IPS-11a (cell line): ENCODE measurements around the gene TSPAN11.

Source experiments
- H3K4me3 ChIP-seq: one replicate; pipeline ENCODE4 v1.5.1; 2013; ENCODE audit warnings: low read depth, low read length, control low read depth

Gene TSPAN11

GRCh38 chr12:30953951-30954751 lies 27.6 kb downstream of the TSPAN11 start:
- no peak overlapping the region for H3K4me3 ChIP-seq

GRCh38 chr12:30955214-30955613 lies 28.7 kb downstream of the TSPAN11 start:
- no peak overlapping the region for H3K4me3 ChIP-seq

GRCh38 chr12:30959110-30959710 lies 32.7 kb downstream of the TSPAN11 start:
- no peak overlapping the region for H3K4me3 ChIP-seq

DNA sequence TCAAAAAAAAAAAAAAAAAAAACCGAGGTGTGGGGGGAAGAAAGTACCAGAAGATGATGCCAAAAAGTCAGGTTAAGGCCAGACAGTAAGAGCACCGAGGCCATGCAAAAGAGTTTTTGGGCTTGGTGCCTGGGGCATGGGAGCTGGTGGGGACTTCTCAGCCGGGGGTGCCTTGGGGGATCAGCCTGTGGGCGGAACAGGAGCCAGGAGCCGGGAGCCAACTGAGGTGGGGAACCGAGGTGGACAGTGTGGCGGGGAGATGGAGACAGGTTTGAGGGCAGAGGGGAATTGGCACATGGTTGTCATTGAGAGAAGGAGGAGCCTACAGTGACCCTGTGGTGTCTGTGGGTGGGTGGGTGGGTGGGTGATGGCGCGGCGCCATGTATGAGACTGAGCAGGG lies 33.2 kb downstream of the TSPAN11 start:
- H3K4me3 ChIP-seq, result no peak overlapping the region

DNA sequence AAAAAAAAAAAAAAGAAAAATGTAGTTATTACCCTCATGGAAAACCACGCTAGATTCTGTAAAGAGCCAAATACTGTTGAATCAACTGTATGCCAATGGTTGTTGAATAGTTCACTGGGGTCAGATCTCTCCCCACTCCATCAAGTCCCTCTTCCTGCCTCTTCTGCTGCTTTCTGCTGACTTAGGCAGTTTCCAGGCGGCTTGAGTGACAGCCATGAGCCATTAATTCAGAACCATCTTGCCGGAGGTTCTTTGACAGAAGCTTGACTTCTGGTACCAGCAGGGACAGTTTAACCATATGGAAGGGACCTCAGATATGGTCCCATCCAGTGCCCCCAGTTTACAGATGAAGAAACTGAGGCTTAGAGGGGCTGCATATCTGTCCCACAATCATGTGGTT lies 34.5 kb downstream of the TSPAN11 start:
- H3K4me3 ChIP-seq, result no peak overlapping the region

GRCh38 chr12:30962047-30962446 lies 35.5 kb downstream of the TSPAN11 start:
- no peak overlapping the region for H3K4me3 ChIP-seq

GRCh38 chr12:30963709-30964564 lies 37.4 kb downstream of the TSPAN11 start:
- H3K4me3 ChIP-seq, result no peak overlapping the region

DNA sequence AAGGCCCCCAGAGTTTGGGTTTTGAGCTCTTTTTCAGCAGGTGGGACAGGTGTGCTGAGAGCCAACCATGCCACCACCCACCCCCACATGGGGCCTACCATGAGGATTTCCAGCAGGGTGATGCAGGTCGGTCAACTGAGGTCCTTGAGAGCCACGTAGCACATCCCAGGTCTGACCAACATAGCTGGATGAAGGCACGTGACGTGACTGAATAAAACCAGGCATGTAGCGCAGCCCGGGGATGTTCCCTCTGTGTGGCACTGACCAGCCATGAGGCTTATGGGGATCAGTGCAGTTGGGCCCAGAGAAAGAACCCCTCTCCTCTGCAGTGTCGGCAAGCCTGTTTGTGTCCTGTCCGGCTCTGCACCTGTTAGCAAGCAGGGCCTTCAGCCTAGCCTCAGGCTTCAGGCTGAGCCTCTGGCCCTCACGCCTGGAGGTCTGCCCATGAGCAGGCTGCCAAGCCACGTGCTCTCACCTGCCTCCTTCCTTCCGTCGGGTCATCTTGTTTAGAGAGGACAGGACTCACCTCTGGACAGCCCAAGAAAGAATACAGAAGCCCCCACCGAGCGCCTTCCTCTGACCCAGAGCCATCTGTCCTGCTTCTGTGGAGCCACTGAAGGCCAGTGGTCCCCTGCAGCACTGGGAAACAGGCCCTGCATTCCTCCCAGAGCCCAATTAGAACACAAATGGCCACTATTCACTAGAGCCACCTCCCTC lies 38.5 kb downstream of the TSPAN11 start:
- no peak overlapping the region for H3K4me3 ChIP-seq

DNA sequence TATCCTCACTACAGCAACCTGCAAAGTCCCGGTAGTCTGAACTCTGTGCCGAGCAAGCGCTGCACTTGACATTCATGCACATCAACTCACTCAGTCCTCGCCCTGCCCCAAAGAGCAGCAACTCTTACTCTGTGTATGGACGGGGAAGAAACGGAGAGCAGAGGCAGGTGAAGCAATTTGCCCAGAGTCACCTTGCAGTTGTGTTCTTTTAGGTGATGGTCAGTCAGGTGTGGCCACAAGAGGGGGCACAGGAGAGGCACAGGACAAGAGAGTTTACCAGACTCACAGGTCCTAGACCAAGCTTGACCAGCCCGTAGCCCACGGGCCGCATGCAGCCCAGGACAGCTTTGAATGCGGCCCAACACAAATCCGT lies 39.1 kb downstream of the TSPAN11 start:
- H3K4me3 ChIP-seq, result no peak overlapping the region

GRCh38 chr12:30967026-30967425 lies 40.5 kb downstream of the TSPAN11 start:
- no peak overlapping the region for H3K4me3 ChIP-seq

DNA sequence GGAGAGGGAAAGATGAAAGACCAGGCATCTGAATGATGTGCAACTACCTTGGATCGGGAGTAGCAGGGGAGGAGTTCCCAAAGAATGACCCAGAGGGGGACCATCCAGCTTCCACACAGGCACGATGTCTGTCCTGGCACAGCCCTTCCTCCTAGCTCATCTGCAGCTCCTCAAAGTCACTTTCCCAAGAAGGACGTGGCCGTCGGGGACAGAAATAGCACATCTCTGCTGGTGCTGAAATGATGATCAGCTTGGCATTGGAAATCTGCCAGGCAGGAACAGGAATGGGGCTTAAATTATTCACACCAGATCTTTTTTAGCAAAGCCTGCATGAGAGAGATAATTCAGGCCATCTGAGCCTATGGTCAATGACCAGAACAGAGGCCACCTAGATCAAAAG lies 41.7 kb downstream of the TSPAN11 start:
- H3K4me3 ChIP-seq, result no peak overlapping the region

DNA sequence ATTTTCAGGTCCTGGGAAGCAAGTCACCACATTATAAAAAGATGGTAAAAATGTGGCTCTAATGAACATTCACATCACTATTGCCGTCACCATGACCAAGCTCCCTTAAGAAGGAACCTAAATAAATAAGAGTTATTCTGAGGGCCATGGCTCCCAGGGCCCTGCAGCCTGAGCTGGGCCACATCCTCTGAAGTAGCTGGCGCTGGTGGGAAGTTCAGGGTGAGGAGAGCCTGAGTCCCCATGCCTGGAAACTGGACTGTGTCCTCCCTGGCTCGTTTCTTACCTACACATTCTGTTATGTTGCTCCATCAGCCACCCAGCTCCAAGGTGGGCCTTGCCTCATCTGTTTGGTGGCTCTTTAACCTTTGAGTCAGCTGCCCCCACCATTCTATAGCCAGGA lies 42.5 kb downstream of the TSPAN11 start:
- no peak overlapping the region for H3K4me3 ChIP-seq

- no peak overlapping the region for H3K4me3 ChIP-seq
Measured at GRCh38 chr12:30969606-30970395, 43.3 kb downstream of the TSPAN11 start.

GRCh38 chr12:30970559-30971197 lies 44.1 kb downstream of the TSPAN11 start:
- no peak overlapping the region for H3K4me3 ChIP-seq

DNA sequence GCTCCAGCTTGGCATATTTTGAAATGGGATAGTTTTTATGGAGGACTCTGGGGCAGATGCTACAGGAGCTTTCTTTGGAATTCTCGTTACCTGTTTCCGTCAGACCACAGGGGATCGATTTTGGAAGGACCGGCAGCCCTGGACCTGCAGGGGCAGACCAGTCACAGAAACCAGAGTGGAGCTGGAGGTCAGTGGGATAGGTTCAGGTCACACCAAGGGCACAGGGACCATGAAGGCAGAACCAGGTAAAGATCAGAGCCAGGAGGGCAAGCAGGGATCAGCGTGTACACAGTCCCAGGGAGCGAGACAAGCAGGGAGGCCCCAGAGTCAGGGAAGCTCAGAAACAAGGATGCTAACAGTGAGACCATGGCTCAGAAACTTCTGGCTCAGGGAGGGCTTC lies 45.5 kb downstream of the TSPAN11 start:
- no peak overlapping the region for H3K4me3 ChIP-seq

DNA sequence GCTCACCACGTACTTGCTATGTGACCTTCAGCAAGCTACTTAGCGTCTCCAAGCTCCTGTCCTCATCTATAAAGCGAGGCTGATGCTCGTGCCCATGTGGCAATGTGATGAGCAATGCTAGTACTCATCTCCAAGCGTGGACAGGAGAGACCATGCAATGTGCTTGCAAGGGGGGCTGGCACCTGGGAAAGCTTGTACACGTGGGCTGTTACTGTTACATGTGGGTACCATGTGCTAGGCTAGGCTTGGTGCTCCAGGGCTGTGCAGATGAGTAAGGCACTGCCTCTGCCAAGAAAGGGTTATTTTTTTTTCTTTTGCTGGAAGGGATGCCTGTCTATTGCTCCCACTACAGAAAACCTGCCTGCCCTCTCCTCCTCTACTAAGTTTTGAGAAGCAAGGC lies 46.6 kb downstream of the TSPAN11 start:
- H3K4me3 ChIP-seq, result no peak overlapping the region

- H3K4me3 ChIP-seq, result no peak overlapping the region
Measured at GRCh38 chr12:30973830-30974229, 47.3 kb downstream of the TSPAN11 start.

DNA sequence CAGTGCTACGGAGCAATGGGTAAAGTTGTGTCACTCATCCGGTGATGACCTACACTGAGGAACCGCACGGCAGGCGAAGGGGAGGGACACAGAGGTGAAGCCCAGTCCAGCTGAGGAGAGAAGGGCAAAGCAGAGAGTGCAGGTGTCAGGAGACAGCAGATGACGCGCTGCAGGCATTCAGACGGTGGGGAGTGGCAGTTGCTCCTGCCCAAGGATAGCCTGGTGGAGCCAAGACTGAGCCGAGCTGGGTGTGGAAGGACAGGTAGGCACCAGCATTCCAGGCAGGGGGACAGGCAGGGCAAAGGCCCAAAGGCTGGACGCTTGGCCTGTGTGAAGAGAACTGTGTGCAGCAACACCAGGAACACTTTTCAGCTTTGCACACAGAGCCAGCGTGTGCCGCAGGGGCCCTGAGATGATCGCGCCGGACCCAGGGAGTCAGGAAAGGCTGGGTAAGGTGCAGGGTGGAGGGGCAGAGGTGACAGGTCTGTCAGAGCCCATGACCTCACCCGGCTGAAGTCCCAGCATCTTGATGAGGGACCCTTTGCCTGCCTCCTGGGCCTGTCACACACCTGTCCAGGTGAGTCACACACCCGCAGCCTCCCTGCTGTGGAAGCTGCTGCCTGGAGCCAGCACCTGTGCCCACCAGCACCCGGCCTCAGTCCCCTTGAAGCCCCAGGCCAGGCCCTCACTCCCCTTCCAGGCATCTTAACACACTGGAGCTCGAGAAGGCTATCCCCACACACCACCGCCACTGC lies 48.4 kb downstream of the TSPAN11 start:
- H3K4me3 ChIP-seq, result no peak overlapping the region

GRCh38 chr12:30975581-30975980 lies 49.0 kb downstream of the TSPAN11 start:
- no peak overlapping the region for H3K4me3 ChIP-seq
